HG03280 (cell line): ENCODE measurements around the gene MPC2.
A peak's percentile ranks its signal among the peaks of the same experiment; 100 is the strongest.
"Not testable (repeated sequence)": the region's sequence is repeated elsewhere in the genome, so short reads cannot be mapped to it uniquely, and the experiment has no call there.

Experiments used
- ATAC-seq: cut with Tn5 transposase; IDR thresholded peaks from one replicate; pipeline ENCODE4 v1.9.1; 2021; ENCODE audit warnings: mild to moderate bottlenecking, moderate library complexity; ENCODE audit not compliant: unreplicated experiment

MPC2 gene

GRCh38 chr1:167935216-167936067 lies 1.4 kb downstream of the MPC2 start:
- ATAC-seq, result peak; percentile 5

GRCh38 chr1:167934426-167935215 lies 2.3 kb downstream of the MPC2 start:
- ATAC-seq, result no peak

- ATAC-seq, result no peak
Measured at GRCh38 chr1:167933788-167934187, 3.1 kb downstream of the MPC2 start.

- ATAC-seq, result no peak
Measured at GRCh38 chr1:167929725-167930124, 7.1 kb downstream of the MPC2 start.

GRCh38 chr1:167928919-167929318 lies 8.0 kb downstream of the MPC2 start:
- not testable (repeated sequence) for ATAC-seq

GRCh38 chr1:167928457-167928852 lies 8.4 kb downstream of the MPC2 start:
- ATAC-seq, result no peak

- no peak for ATAC-seq
Measured at GRCh38 chr1:167927046-167927754, 9.7 kb downstream of the MPC2 start.

GRCh38 chr1:167926486-167926997 lies 10.3 kb downstream of the MPC2 start:
- ATAC-seq, result no peak

GRCh38 chr1:167924543-167925231 lies 12.2 kb downstream of the MPC2 start:
- no peak for ATAC-seq

GRCh38 chr1:167924102-167924501 lies 12.8 kb downstream of the MPC2 start:
- no peak for ATAC-seq

- no peak for ATAC-seq
Measured at GRCh38 chr1:167923324-167924056, 13.4 kb downstream of the MPC2 start.

- no peak for ATAC-seq
Measured at GRCh38 chr1:167922611-167923074, 14.2 kb downstream of the MPC2 start.

GRCh38 chr1:167922023-167922422 lies 14.8 kb downstream of the MPC2 start:
- no peak for ATAC-seq

GRCh38 chr1:167916766-167917511 lies 19.9 kb downstream of the MPC2 start:
- ATAC-seq, result no peak

- no peak for ATAC-seq
Measured at GRCh38 chr1:167915569-167915968, 21.3 kb downstream of the MPC2 start.

- no peak for ATAC-seq
Measured at GRCh38 chr1:167913895-167914496, 22.9 kb downstream of the MPC2 start, which contains the start of gene ADCY10. Gene ADCY10 (minus strand): TSS chr1:167914134. CDS start chr1:167905140, 8,994 bp downstream.

GRCh38 chr1:167912294-167912693 lies 24.6 kb downstream of the MPC2 start:
- no peak for ATAC-seq

- ATAC-seq, result no peak
Measured at GRCh38 chr1:167911413-167911812, 25.5 kb downstream of the MPC2 start.

- no peak for ATAC-seq
Measured at GRCh38 chr1:167910530-167910929, 26.3 kb downstream of the MPC2 start.
